AG04449 (cell line): Measurements from ENCODE around the gene HEMGN.
"Not testable (repeated sequence)": the region's sequence is repeated elsewhere in the genome, so short reads cannot be mapped to it uniquely, and the experiment has no call there.

Source experiments
- CTCF ChIA-PET: fragments of 350-600 bp; formaldehyde crosslinking; extraction: SDS; loops from one replicate; lab custom pipeline; 2021; ENCODE audit warnings: antibody characterized with exemption; lab: Yijun Ruan, JAX
- POLR2A ChIA-PET: fragments of 400-600, 350-600 bp; formaldehyde crosslinking; extraction: SDS; loops from one replicate; lab custom pipeline; 2020; ENCODE audit warnings: antibody characterized with exemption, inconsistent platforms; lab: Yijun Ruan, JAX
- DNase-seq: peaks from one replicate; pipeline ENCODE4 v3.0.0-alpha.2; 2010; ENCODE audit warnings: low read depth, low spot score
- H3K4me3 ChIP-seq: 2 replicates; pipeline ENCODE4 v1.5.1; 2011; ENCODE audit warnings: low read depth, mild to moderate bottlenecking, control low read depth, low read length
- CTCF ChIP-seq: IDR thresholded peaks from one replicate; pipeline ENCODE4 v1.5.1; 2011; ENCODE audit warnings: mild to moderate bottlenecking, moderate library complexity, low read length, control low read depth, inconsistent platforms; ENCODE audit not compliant: insufficient read depth; ENCODE audit errors: missing control alignments

Gene HEMGN

GRCh38 chr9:97958812-97959511, 21.0 kb upstream of the HEMGN start:
- DNase-seq: peak; percentile 16
- CTCF ChIA-PET: interaction anchor here (1.1 to 2.8 kb wide), 4 partner anchors 36 to 304 kb away, joined by 3 to 15 read pairs (median 4); no protein-coding TSS in a partner anchor
- no peak for TF ChIP-seq CTCF
- POLR2A ChIA-PET: no interaction called here
- no peak overlapping the region for H3K4me3 ChIP-seq

- H3K4me3 ChIP-seq: no peak overlapping the region
- ChIA-PET CTCF (interaction anchor here (1.0 to 1.3 kb wide), 3 partner anchors 12 to 33 kb away, joined by 3 to 5 read pairs (median 3); no protein-coding TSS in a partner anchor), POLR2A (interaction anchor here (0.9 kb wide), 1 partner anchor 267 kb away, joined by 3 read pairs; no protein-coding TSS in a partner anchor)
- TF ChIP-seq CTCF: no peak
- DNase-seq: no peak
These were observed 18.4 kb upstream of the HEMGN start for GRCh38 chr9:97956331-97956730.

GRCh38 chr9:97954550-97954989, 16.6 kb upstream of the HEMGN start:
- H3K4me3 ChIP-seq: no peak overlapping the region
- POLR2A ChIA-PET: no interaction called here
- CTCF ChIA-PET: interaction anchor here (0.6 to 2.9 kb wide), 4 partner anchors 10 to 31 kb away, joined by 3 to 8 read pairs (median 4); no protein-coding TSS in a partner anchor
- TF ChIP-seq CTCF: peak; percentile 42
- no peak for DNase-seq

GRCh38 chr9:97950873-97951272, 12.9 kb upstream of the HEMGN start:
- POLR2A ChIA-PET: interaction anchor here (0.6 kb wide), 1 partner anchor 52 kb away, joined by 4 read pairs; no protein-coding TSS in a partner anchor
- CTCF ChIA-PET: interaction anchor here (1.4 kb wide), 1 partner anchor 27 kb away, joined by 3 read pairs; no protein-coding TSS in a partner anchor
- not testable (repeated sequence) for H3K4me3 ChIP-seq, DNase-seq

GRCh38 chr9:97947094-97947493, 9.1 kb upstream of the HEMGN start:
- H3K4me3 ChIP-seq, DNase-seq, CTCF ChIA-PET, POLR2A ChIA-PET: not testable (repeated sequence)

- DNase-seq, H3K4me3 ChIP-seq, POLR2A ChIA-PET: not testable (repeated sequence)
- CTCF ChIA-PET: interaction anchor here (1.6 to 4.1 kb wide), 2 partner anchors 9 to 22 kb away, joined by 4 to 28 read pairs; partner anchors contain the start of gene TRMO
These were observed 7.5 kb upstream of the HEMGN start for GRCh38 chr9:97945470-97945869.

GRCh38 chr9:97944612-97945011, 6.6 kb upstream of the HEMGN start:
- POLR2A ChIA-PET: no interaction called here

More at GRCh38 chr9:97944612-97945011, 6.6 kb upstream of the HEMGN start:
- TF ChIP-seq CTCF: no peak
- H3K4me3 ChIP-seq: no peak overlapping the region
- CTCF ChIA-PET: interaction anchor here (1.6 to 4.1 kb wide), 2 partner anchors 10 to 21 kb away, joined by 4 to 28 read pairs; partner anchors contain the start of gene TRMO
- DNase-seq: no peak
